Measurements from ENCODE around the gene ZFP14.

GRCh38 chr19:36340786-36341372, 38.1 kb downstream of the ZFP14 start:
- no peak for TF ChIP-seq EZH2 (IDR thresholded peaks at IDR 0.05)
- TF ChIP-seq POLR2AphosphoS5 (IDR thresholded peaks at IDR 0.05; ENCODE audit: borderline replicate concordance, low read depth, low read length): no peak

Data from SK-N-MC (cell line).